Activated CD8-positive, alpha-beta T cell treated with anti-CD3 and anti-CD28 coated beads for 36 hours (primary cell): ENCODE measurements around the gene NKD1. TPM values are rescaled to one million over a fixed set of nuclear protein-coding genes. Genes with fewer than 3 reads are reported as not detected.

Source experiments
- ATAC-seq: fragments of 200-7000 bp; cut with Tn5 transposase; one replicate; pipeline ENCODE4 v1.10.0; 2021; ENCODE audit warnings: mild to moderate bottlenecking, moderate library complexity
- CTCF ChIA-PET: fragments of 350-600 bp; sonication (Branson Sonifier 250); formaldehyde crosslinking; loops from one replicate; lab custom pipeline; 2021; ENCODE audit warnings: antibody characterized with exemption; lab: Charles Lee
- POLR2A ChIA-PET: fragments of 350-600 bp; sonication (Branson Sonifier 250); formaldehyde crosslinking; loops from one replicate; lab custom pipeline; 2021; ENCODE audit warnings: antibody characterized with exemption; lab: Charles Lee
- DNase-seq: peaks from one replicate; pipeline ENCODE4 v3.0.0-alpha.2; 2020
- H3K27ac Mint-ChIP-seq: one replicate; pipeline ENCODE4 v1.8.0; 2021; ENCODE audit warnings: mild to moderate bottlenecking, mixed read lengths
- H3K27me3 Mint-ChIP-seq: one replicate; pipeline ENCODE4 v1.8.0; 2021; ENCODE audit warnings: mixed read lengths
- H3K36me3 Mint-ChIP-seq: one replicate; pipeline ENCODE4 v1.8.0; 2021; ENCODE audit warnings: low read depth, mixed read lengths
- H3K4me1 Mint-ChIP-seq: one replicate; pipeline ENCODE4 v1.8.0; 2021; ENCODE audit warnings: low read depth, mixed read lengths
- H3K4me3 Mint-ChIP-seq: one replicate; pipeline ENCODE4 v1.8.0; 2021; ENCODE audit warnings: mild to moderate bottlenecking, moderate library complexity, mixed read lengths
- H3K9me3 Mint-ChIP-seq: one replicate; pipeline ENCODE4 v1.8.0; 2021; ENCODE audit warnings: mixed read lengths
- intact Hi-C: fragments of 100-400 bp; cut with micrococcal nuclease; formaldehyde crosslinking; loops from one replicate; pipeline ENCODE4 v1.10.0; 2022
- total RNA-seq, 2 experiments: library from RNA; stranded (reverse); gene quantifications; one replicate each; pipeline ENCODE4 v1.2.3, GENCODE V29; 2021
- TF ChIP-seq, protein P1 (sequence below): fragments of 200-600 bp; IDR thresholded peaks from one replicate; pipeline ENCODE4 v1.8.0; 2022; ENCODE audit warnings: antibody characterized with exemption, mild to moderate bottlenecking

The NKD1 gene
- total RNA-seq, 2 experiments from 2014 or later: 1.9 to 3.6 TPM

DNA sequence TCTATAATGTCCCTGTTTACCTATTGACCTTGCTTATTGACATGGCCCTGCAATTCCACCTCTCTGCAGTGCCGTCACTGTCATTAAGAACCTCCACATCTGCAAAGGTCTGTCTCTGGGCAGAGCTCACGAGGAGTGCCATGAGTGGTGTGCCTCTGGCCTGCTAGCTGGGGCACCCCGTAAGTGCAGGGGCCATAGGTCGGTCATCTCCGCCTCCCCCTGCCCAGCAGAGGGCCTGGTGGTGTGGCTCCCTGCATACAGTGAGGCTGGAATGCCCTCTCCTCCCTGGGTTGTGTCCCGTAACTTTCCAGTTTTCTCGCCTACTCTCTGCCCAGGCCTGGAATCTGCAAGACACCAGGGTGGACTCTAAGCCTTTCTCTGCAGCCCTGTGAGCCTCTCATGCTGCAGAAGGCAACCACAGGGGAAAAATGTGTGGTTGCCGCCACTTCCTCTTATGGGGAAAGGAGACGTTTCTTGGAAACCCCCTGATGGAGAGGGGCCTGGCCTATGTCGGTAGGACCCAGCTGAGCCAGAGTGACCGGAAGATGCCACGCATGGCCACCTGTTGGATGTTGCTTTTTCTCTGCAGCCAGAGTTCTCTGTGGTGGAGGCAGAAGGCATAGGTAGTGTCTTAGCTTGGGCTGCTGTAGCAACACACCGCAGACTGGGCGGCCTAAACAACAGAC is 135.6 kb downstream of the NKD1 start:
- peaks cover 58% of the 10 kb centered on the region for H3K4me1 Mint-ChIP-seq
- no peaks in the 10 kb centered on the region for H3K9me3 Mint-ChIP-seq
- H3K4me3 Mint-ChIP-seq: peak overlapping the region; percentile 19
- ATAC-seq (peak; percentile 21), DNase-seq (peak; percentile 78)
- H3K27ac Mint-ChIP-seq: peak overlapping the region; percentile 81
- peaks cover 7% of the 10 kb centered on the region for H3K36me3 Mint-ChIP-seq
- POLR2A ChIA-PET: interaction anchor here (1.0 to 4.4 kb wide), 4 partner anchors 13 to 73 kb away, joined by 3 to 19 read pairs (median 8); no protein-coding TSS in a partner anchor
- CTCF ChIA-PET: interaction anchor here (1.2 to 9.7 kb wide), 4 partner anchors 12 to 61 kb away, joined by 3 to 168 read pairs (median 8); no protein-coding TSS in a partner anchor
- intact Hi-C loops: loop anchor here (5.0 kb wide), 1 partner anchor 63 kb away; no protein-coding TSS in a partner anchor
- TF ChIP-seq, protein P1, sequence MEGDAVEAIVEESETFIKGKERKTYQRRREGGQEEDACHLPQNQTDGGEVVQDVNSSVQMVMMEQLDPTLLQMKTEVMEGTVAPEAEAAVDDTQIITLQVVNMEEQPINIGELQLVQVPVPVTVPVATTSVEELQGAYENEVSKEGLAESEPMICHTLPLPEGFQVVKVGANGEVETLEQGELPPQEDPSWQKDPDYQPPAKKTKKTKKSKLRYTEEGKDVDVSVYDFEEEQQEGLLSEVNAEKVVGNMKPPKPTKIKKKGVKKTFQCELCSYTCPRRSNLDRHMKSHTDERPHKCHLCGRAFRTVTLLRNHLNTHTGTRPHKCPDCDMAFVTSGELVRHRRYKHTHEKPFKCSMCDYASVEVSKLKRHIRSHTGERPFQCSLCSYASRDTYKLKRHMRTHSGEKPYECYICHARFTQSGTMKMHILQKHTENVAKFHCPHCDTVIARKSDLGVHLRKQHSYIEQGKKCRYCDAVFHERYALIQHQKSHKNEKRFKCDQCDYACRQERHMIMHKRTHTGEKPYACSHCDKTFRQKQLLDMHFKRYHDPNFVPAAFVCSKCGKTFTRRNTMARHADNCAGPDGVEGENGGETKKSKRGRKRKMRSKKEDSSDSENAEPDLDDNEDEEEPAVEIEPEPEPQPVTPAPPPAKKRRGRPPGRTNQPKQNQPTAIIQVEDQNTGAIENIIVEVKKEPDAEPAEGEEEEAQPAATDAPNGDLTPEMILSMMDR: no peak
- no peaks in the 10 kb centered on the region for H3K27me3 Mint-ChIP-seq

DNA sequence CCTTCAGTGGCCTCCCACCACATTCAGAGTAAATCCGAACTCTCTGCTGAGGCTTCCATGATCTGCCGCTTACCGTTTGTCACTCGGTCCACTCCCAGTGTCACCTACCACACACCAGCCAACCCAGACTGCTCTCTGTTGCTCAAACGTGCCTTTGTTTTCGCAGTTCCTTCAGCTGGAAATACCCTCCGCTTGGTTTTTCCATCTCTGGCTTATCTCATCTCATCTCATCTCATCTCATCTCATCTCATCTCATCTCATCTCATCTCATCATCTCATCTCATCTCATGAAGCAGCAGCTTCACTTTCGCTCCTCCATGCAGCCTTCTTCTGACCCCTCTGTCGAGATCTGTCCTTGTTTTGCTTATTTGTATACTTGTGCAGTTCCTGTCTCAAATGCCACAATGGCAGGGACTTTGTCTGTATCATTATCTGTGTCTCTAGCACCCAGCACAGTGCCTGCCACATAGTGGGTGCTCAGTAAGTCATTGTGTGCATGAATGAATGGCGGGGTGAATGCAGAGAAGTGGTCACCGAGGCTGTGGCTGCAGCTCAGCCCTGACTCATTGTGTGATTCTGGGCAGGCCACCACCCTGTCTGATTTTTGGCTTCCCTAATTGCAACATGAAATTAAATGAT is 136.7 kb downstream of the NKD1 start:
- POLR2A ChIA-PET: interaction anchor here (0.9 to 4.4 kb wide), 6 partner anchors 9 to 72 kb away, joined by 3 to 19 read pairs (median 4); no protein-coding TSS in a partner anchor
- TF ChIP-seq, protein P1: no peak
- Mint-ChIP-seq H3K27ac (peak overlapping the region; percentile 81), H3K4me3 (peak overlapping the region; percentile 22), H3K36me3 (peaks cover 4% of the 10 kb centered on the region), H3K9me3 (no peaks in the 10 kb centered on the region), H3K27me3 (no peaks in the 10 kb centered on the region), H3K4me1 (peaks cover 54% of the 10 kb centered on the region)
- intact Hi-C loops: loop anchor here (5.0 kb wide), 1 partner anchor 62 kb away; no protein-coding TSS in a partner anchor
- DNase-seq: peak; percentile 50
- peak; percentile 13 for ATAC-seq
- CTCF ChIA-PET: interaction anchor here (0.6 to 2.6 kb wide), 10 partner anchors 10 to 748 kb away, joined by 3 to 12 read pairs (median 3); no protein-coding TSS in a partner anchor

DNA sequence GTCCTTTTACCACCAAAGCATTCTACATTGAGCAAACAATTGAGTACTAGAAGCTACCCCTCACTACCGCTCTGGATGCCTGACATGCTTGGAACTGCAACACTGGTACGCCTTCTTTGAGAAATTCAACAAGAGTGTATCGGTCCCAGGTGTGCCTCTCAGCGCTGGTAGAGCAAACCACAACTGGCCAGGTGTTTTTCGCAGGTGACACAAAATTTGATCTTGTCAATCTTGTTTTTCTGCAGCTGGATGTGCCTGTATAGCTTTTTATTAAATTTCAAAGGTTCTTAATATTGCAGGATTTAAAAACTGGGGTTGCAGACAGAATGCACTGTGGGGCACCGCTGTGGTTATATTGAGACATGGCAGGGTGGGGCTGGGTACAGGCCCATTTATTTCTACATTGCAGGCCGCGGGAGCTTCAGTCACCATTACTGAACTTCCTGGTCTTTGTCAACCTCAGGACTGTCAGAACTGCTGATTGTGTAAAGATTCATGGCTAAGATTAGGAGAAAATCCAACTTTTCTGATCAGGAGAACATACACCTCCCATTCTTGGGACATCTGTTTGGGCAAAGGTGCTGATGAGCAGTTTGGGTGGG is 137.4 kb downstream of the NKD1 start:
- no peaks in the 10 kb centered on the region for H3K27me3 Mint-ChIP-seq
- H3K9me3 Mint-ChIP-seq: no peaks in the 10 kb centered on the region
- intact Hi-C loops: no loop called here
- ATAC-seq (no peak), DNase-seq (no peak)
- TF ChIP-seq, protein P1: no peak
- ChIA-PET CTCF (interaction anchor here (0.6 to 2.6 kb wide), 7 partner anchors 10 to 748 kb away, joined by 3 to 12 read pairs (median 3); no protein-coding TSS in a partner anchor), POLR2A (interaction anchor here (0.9 to 4.4 kb wide), 6 partner anchors 8 to 72 kb away, joined by 3 to 19 read pairs (median 4); no protein-coding TSS in a partner anchor)
- H3K36me3 Mint-ChIP-seq: peaks cover 2% of the 10 kb centered on the region
- H3K4me1 Mint-ChIP-seq: peaks cover 49% of the 10 kb centered on the region
- H3K27ac Mint-ChIP-seq: peak overlapping the region; percentile 81
- no peak overlapping the region for H3K4me3 Mint-ChIP-seq

- TF ChIP-seq, protein P1: no peak
Measured at GRCh38 chr16:50688083-50688482, 139.9 kb downstream of the NKD1 start.

More at GRCh38 chr16:50688083-50688482, 139.9 kb downstream of the NKD1 start:
- DNase-seq: no peak
- Mint-ChIP-seq H3K27ac (no peak overlapping the region), H3K4me3 (no peak overlapping the region), H3K36me3 (peaks cover 2% of the 10 kb centered on the region), H3K9me3 (no peaks in the 10 kb centered on the region), H3K4me1 (peaks cover 42% of the 10 kb centered on the region), H3K27me3 (no peaks in the 10 kb centered on the region)
- POLR2A ChIA-PET: interaction anchor here (4.4 kb wide), 1 partner anchor 9 kb away, joined by 19 read pairs; no protein-coding TSS in a partner anchor
- intact Hi-C loops: no loop called here
- ATAC-seq: no peak
- CTCF ChIA-PET: interaction anchor here (1.1 to 2.1 kb wide), 3 partner anchors 11 to 118 kb away, joined by 3 to 6 read pairs (median 4); no protein-coding TSS in a partner anchor
